NB4 (cell line): ENCODE data around the gene DGKQ.

ENCODE experiments used
- CTCF ChIP-seq: IDR thresholded peaks from one replicate; pipeline ENCODE4 v1.5.1; 2012; ENCODE audit warnings: low read depth, low read length
- POLR2A ChIP-seq: IDR thresholded peaks from 2 replicates; pipeline ENCODE4 v1.6.1; 2011; ENCODE audit warnings: mild to moderate bottlenecking; ENCODE audit not compliant: insufficient read length; ENCODE audit errors: extremely low read depth

- TF ChIP-seq POLR2A (no peak), CTCF (no peak)
Measured at GRCh38 chr4:996997-997374, 23.6 kb upstream of the DGKQ start.
